Measurements from ENCODE around the gene EHD2.

The EHD2 gene

DNA sequence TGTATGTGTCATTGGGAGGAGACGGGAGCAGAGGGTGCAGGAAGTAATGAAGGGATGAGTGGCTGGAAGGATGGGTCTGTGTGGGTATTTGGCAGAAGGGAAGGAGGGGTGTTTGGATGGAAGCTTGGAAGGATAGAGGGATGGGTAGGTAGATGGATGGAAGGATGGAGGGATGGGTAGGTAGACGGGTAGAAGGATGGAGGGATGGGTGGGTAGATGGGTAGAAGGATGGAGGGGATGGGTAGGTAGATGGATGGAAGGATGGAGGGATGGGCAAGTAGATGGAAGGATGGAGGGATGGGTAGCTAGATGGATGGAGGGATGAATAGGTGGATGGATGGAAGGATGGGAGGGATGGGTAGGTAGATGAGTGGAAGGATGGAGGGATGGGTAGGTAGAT is 41.7 kb upstream of the EHD2 start:
- Histone ChIP-seq H4K8ac (ENCODE audit: low read depth, low read length) (no peak overlapping the region), H3K79me1 (ENCODE audit: low read length) (peaks cover 24% of the 10 kb centered on the region), H3K79me2 (ENCODE audit: control insufficient read depth, insufficient read depth, low read length) (peaks cover 8% of the 10 kb centered on the region), H2BK15ac (replicated peaks; ENCODE audit: low read depth) (no peak overlapping the region), H3K23ac (ENCODE audit: low read length) (no peak overlapping the region), H3K27ac (ENCODE audit: low read depth, low read length) (no peak overlapping the region), H3K18ac (ENCODE audit: low read length) (no peak overlapping the region), H3K9ac (ENCODE audit: low read length) (no peak overlapping the region), H2BK120ac (ENCODE audit: low read depth, low read length) (no peak overlapping the region), H4K5ac (ENCODE audit: low read length) (no peak overlapping the region), H3K56ac (ENCODE audit: low read length) (no peak overlapping the region), H3K4me2 (ENCODE audit: low read length) (no peak overlapping the region), H3K4me3 (ENCODE audit: low read length) (no peak overlapping the region), H3K36me3 (ENCODE audit: control insufficient read depth, insufficient read depth, low read length) (peaks cover 2% of the 10 kb centered on the region), H3K27me3 (ENCODE audit: insufficient read depth, low read length, poor library complexity) (no peaks in the 10 kb centered on the region), H3K4ac (ENCODE audit: low read depth, low read length) (no peak overlapping the region), H3K4me1 (ENCODE audit: control insufficient read depth, low read depth, low read length) (peaks cover 5% of the 10 kb centered on the region), H2AK5ac (ENCODE audit: low read length) (no peak overlapping the region), H2BK5ac (ENCODE audit: low read length) (no peak overlapping the region)
- 100% methylated on average over 1 of the region's 2 CpGs for WGBS (ENCODE audit: extremely low coverage, insufficient coverage, low lambda C conversion rate)
- no peak for DNase-seq

DNA sequence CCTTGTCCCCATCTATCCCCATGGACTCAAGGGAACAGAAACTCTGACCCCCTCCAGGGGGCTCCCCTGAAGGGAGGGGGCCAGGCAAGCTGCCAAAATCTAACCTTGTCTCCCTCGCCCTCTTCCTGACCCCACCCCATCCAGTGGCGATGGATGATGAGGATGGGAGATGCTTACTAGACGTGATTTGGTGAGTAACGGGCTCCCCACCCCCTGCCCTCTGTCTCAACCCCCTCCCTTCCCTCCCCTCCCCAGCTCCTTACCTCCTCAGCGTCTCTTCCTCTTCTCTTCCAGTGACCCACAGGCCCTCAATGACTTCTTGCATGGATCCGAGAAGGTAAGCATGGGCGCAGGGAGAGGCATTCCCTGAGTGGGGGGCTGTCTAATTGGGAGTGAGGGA is 39.8 kb upstream of the EHD2 start:
- Histone ChIP-seq H2BK120ac (ENCODE audit: low read depth, low read length) (no peak overlapping the region), H3K18ac (ENCODE audit: low read length) (no peak overlapping the region), H2BK5ac (ENCODE audit: low read length) (no peak overlapping the region), H3K4me1 (ENCODE audit: control insufficient read depth, low read depth, low read length) (no peaks in the 10 kb centered on the region), H4K5ac (ENCODE audit: low read length) (no peak overlapping the region), H3K79me2 (ENCODE audit: control insufficient read depth, insufficient read depth, low read length) (peaks cover 2% of the 10 kb centered on the region), H3K36me3 (ENCODE audit: control insufficient read depth, insufficient read depth, low read length) (peaks cover 2% of the 10 kb centered on the region), H3K4me2 (ENCODE audit: low read length) (no peak overlapping the region), H3K56ac (ENCODE audit: low read length) (no peak overlapping the region), H3K79me1 (ENCODE audit: low read length) (peaks cover 17% of the 10 kb centered on the region), H3K27me3 (ENCODE audit: insufficient read depth, low read length, poor library complexity) (no peaks in the 10 kb centered on the region), H3K4ac (ENCODE audit: low read depth, low read length) (no peak overlapping the region), H4K8ac (ENCODE audit: low read depth, low read length) (no peak overlapping the region), H3K4me3 (ENCODE audit: low read length) (no peak overlapping the region), H3K27ac (ENCODE audit: low read depth, low read length) (no peak overlapping the region), H2AK5ac (ENCODE audit: low read length) (no peak overlapping the region), H3K9ac (ENCODE audit: low read length) (no peak overlapping the region), H2BK15ac (replicated peaks; ENCODE audit: low read depth) (no peak overlapping the region), H3K23ac (ENCODE audit: low read length) (no peak overlapping the region)
- DNase-seq, result no peak
- no CpG with 5 or more reads among the region's 7 CpGs for WGBS (ENCODE audit: extremely low coverage, insufficient coverage, low lambda C conversion rate)

DNA sequence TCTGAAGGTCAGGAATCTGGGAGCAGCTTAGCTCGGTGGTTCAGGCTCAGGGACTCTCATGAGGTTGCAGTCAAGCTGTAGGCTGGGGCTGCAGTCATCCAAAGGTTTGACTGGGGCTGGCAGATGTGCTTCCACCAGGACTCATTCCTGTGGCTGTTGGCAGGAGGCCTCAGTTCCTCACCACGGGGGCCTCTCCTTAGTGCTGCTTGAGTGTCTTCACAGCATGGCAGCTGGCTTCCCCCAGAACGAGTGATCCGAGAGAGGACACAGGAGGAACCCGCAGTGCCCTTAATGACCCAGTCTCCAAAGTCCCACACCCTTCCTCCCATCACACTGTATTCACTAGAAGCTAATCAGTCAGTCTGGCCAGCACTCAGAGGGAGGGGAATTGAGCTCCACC is 38.7 kb upstream of the EHD2 start:
- no peak overlapping the region for H2AK5ac ChIP-seq (ENCODE audit: low read length)
- no peaks in the 10 kb centered on the region for H3K79me2 ChIP-seq (ENCODE audit: control insufficient read depth, insufficient read depth, low read length)
- no peak overlapping the region for H2BK5ac ChIP-seq (ENCODE audit: low read length)
- no peak overlapping the region for H2BK15ac ChIP-seq (replicated peaks; ENCODE audit: low read depth)
- H2BK120ac ChIP-seq (ENCODE audit: low read depth, low read length), result no peak overlapping the region
- H3K79me1 ChIP-seq (ENCODE audit: low read length), result peaks cover 14% of the 10 kb centered on the region
- no peak overlapping the region for H4K5ac ChIP-seq (ENCODE audit: low read length)
- no peak for DNase-seq
- no peak overlapping the region for H3K4ac ChIP-seq (ENCODE audit: low read depth, low read length)
- H3K4me1 ChIP-seq (ENCODE audit: control insufficient read depth, low read depth, low read length), result no peaks in the 10 kb centered on the region
- H3K9ac ChIP-seq (ENCODE audit: low read length), result no peak overlapping the region
- no peak overlapping the region for H3K4me3 ChIP-seq (ENCODE audit: low read length)
- no peak overlapping the region for H3K56ac ChIP-seq (ENCODE audit: low read length)
- H3K27ac ChIP-seq (ENCODE audit: low read depth, low read length), result no peak overlapping the region
- H3K18ac ChIP-seq (ENCODE audit: low read length), result no peak overlapping the region
- WGBS (ENCODE audit: extremely low coverage, insufficient coverage, low lambda C conversion rate), result no CpG with 5 or more reads among the region's 5 CpGs
- no peak overlapping the region for H3K23ac ChIP-seq (ENCODE audit: low read length)
- H3K4me2 ChIP-seq (ENCODE audit: low read length), result no peak overlapping the region
- H3K36me3 ChIP-seq (ENCODE audit: control insufficient read depth, insufficient read depth, low read length), result peaks cover 2% of the 10 kb centered on the region
- no peaks in the 10 kb centered on the region for H3K27me3 ChIP-seq (ENCODE audit: insufficient read depth, low read length, poor library complexity)
- no peak overlapping the region for H4K8ac ChIP-seq (ENCODE audit: low read depth, low read length)

DNA sequence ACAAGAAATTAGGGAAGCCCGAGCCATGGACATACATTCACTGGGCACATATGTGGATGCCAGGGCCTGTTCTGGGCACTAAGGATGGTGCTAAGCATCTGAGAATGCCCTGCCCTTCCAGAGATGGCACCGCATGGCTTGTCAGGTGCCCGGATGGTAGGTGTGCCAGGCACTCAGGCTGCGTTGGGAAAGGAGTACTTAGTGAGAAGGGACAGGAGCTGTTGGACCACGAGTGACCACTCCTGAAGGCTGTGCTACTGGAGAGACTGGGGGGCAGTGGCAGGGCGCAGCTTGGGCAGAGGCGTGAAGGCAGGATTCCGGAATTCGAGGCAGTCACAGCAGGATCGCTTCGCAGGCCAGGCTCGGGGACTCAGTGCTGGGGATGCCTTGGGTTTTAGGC is 38.0 kb upstream of the EHD2 start:
- Histone ChIP-seq H3K36me3 (ENCODE audit: control insufficient read depth, insufficient read depth, low read length) (peaks cover 2% of the 10 kb centered on the region), H3K4ac (ENCODE audit: low read depth, low read length) (no peak overlapping the region), H4K8ac (ENCODE audit: low read depth, low read length) (no peak overlapping the region), H2BK120ac (ENCODE audit: low read depth, low read length) (no peak overlapping the region), H3K79me2 (ENCODE audit: control insufficient read depth, insufficient read depth, low read length) (no peaks in the 10 kb centered on the region), H3K23ac (ENCODE audit: low read length) (no peak overlapping the region), H3K27ac (ENCODE audit: low read depth, low read length) (no peak overlapping the region), H3K56ac (ENCODE audit: low read length) (no peak overlapping the region), H3K79me1 (ENCODE audit: low read length) (peaks cover 11% of the 10 kb centered on the region), H3K18ac (ENCODE audit: low read length) (no peak overlapping the region), H3K27me3 (ENCODE audit: insufficient read depth, low read length, poor library complexity) (no peaks in the 10 kb centered on the region), H2AK5ac (ENCODE audit: low read length) (no peak overlapping the region), H2BK5ac (ENCODE audit: low read length) (no peak overlapping the region), H4K5ac (ENCODE audit: low read length) (no peak overlapping the region), H3K9ac (ENCODE audit: low read length) (no peak overlapping the region), H3K4me1 (ENCODE audit: control insufficient read depth, low read depth, low read length) (no peaks in the 10 kb centered on the region), H3K4me3 (ENCODE audit: low read length) (no peak overlapping the region), H3K4me2 (ENCODE audit: low read length) (no peak overlapping the region), H2BK15ac (replicated peaks; ENCODE audit: low read depth) (no peak overlapping the region)
- DNase-seq, result no peak
- WGBS (ENCODE audit: extremely low coverage, insufficient coverage, low lambda C conversion rate), result no CpG with 5 or more reads among the region's 12 CpGs

DNA sequence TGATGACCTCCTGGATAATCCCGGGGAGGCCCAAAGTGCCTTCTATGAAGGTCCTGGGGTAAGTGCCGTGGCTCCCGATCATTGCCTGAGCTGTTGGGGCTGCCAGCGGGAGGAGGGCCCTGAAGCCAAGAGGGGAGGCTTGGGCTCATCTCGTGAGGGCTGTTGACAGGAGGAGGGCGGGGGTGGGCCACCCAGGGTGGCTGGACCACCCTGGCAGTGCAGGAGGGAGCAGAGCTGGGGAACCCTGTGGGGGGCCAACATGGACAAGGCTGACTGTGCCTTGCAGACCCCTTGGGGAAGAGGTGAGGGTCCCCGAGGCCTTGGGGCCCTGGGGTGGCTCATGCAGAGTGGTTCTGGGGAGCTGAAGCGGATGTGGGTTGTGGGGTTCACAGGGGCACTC is 37.4 kb upstream of the EHD2 start:
- Histone ChIP-seq H3K4me2 (ENCODE audit: low read length) (no peak overlapping the region), H3K56ac (ENCODE audit: low read length) (no peak overlapping the region), H2AK5ac (ENCODE audit: low read length) (no peak overlapping the region), H3K4ac (ENCODE audit: low read depth, low read length) (no peak overlapping the region), H3K79me2 (ENCODE audit: control insufficient read depth, insufficient read depth, low read length) (no peaks in the 10 kb centered on the region), H3K27ac (ENCODE audit: low read depth, low read length) (no peak overlapping the region), H3K4me3 (ENCODE audit: low read length) (no peak overlapping the region), H3K36me3 (ENCODE audit: control insufficient read depth, insufficient read depth, low read length) (peaks cover 2% of the 10 kb centered on the region), H4K5ac (ENCODE audit: low read length) (no peak overlapping the region), H4K8ac (ENCODE audit: low read depth, low read length) (no peak overlapping the region), H3K27me3 (ENCODE audit: insufficient read depth, low read length, poor library complexity) (no peaks in the 10 kb centered on the region), H2BK15ac (replicated peaks; ENCODE audit: low read depth) (no peak overlapping the region), H2BK120ac (ENCODE audit: low read depth, low read length) (no peak overlapping the region), H3K9ac (ENCODE audit: low read length) (no peak overlapping the region), H3K18ac (ENCODE audit: low read length) (no peak overlapping the region), H2BK5ac (ENCODE audit: low read length) (no peak overlapping the region), H3K23ac (ENCODE audit: low read length) (no peak overlapping the region), H3K4me1 (ENCODE audit: control insufficient read depth, low read depth, low read length) (no peaks in the 10 kb centered on the region), H3K79me1 (ENCODE audit: low read length) (peaks cover 8% of the 10 kb centered on the region)
- no peak for DNase-seq
- no CpG with 5 or more reads among the region's 8 CpGs for WGBS (ENCODE audit: extremely low coverage, insufficient coverage, low lambda C conversion rate)

DNA sequence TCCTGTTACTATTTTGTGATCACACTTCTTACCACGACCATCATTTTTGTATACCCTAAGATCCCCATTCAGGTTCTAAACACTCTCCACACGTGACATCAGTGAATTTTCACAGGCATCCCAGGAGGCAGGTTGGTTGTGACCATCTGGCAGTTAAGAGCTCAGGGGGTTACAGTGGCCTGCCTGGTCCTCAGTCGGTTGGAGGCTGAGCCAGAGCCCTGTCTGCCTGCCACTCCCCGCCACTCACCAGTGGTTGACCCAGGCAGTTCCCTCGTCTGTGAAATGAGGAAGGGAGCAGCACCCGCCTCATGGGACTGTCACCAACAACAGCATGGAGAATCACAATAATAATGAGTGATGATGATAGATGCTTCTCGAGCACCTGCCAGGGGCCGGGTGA is 36.4 kb upstream of the EHD2 start:
- H2AK5ac ChIP-seq (ENCODE audit: low read length), result no peak overlapping the region
- no peak overlapping the region for H3K56ac ChIP-seq (ENCODE audit: low read length)
- no peak for DNase-seq
- H3K18ac ChIP-seq (ENCODE audit: low read length), result no peak overlapping the region
- H3K79me1 ChIP-seq (ENCODE audit: low read length), result no peaks in the 10 kb centered on the region
- peaks cover 2% of the 10 kb centered on the region for H3K36me3 ChIP-seq (ENCODE audit: control insufficient read depth, insufficient read depth, low read length)
- no peak overlapping the region for H3K23ac ChIP-seq (ENCODE audit: low read length)
- no peaks in the 10 kb centered on the region for H3K27me3 ChIP-seq (ENCODE audit: insufficient read depth, low read length, poor library complexity)
- H4K8ac ChIP-seq (ENCODE audit: low read depth, low read length), result no peak overlapping the region
- H3K27ac ChIP-seq (ENCODE audit: low read depth, low read length), result no peak overlapping the region
- H2BK120ac ChIP-seq (ENCODE audit: low read depth, low read length), result no peak overlapping the region
- no peak overlapping the region for H3K4ac ChIP-seq (ENCODE audit: low read depth, low read length)
- H3K4me1 ChIP-seq (ENCODE audit: control insufficient read depth, low read depth, low read length), result no peaks in the 10 kb centered on the region
- WGBS (ENCODE audit: extremely low coverage, insufficient coverage, low lambda C conversion rate), result no CpG with 5 or more reads among the region's 8 CpGs
- no peak overlapping the region for H2BK5ac ChIP-seq (ENCODE audit: low read length)
- H3K4me2 ChIP-seq (ENCODE audit: low read length), result no peak overlapping the region
- H4K5ac ChIP-seq (ENCODE audit: low read length), result no peak overlapping the region
- no peak overlapping the region for H3K4me3 ChIP-seq (ENCODE audit: low read length)
- H2BK15ac ChIP-seq (replicated peaks; ENCODE audit: low read depth), result no peak overlapping the region
- no peak overlapping the region for H3K9ac ChIP-seq (ENCODE audit: low read length)
- H3K79me2 ChIP-seq (ENCODE audit: control insufficient read depth, insufficient read depth, low read length), result no peaks in the 10 kb centered on the region
